HepG2 (cell line): ENCODE data around the gene TGM1. TPM values are rescaled to one million over a fixed set of nuclear protein-coding genes. Genes with fewer than 3 reads are reported as not detected.

Source experiments
- AGO1 ChIP-seq: fragments of 200-400 bp; formaldehyde crosslinking; IDR thresholded peaks from 2 replicates; pipeline ENCODE4 v1.6.1; 2017; ENCODE audit warnings: mild to moderate bottlenecking, low read depth, low read length, moderate library complexity; ENCODE audit not compliant: poor library complexity, severe bottlenecking
- ARHGAP35 ChIP-seq: sonication (generic); formaldehyde crosslinking; IDR thresholded peaks from 2 replicates; pipeline ENCODE4 v1.9.0; 2022; ENCODE audit warnings: mild to moderate bottlenecking, inconsistent platforms, moderate library complexity, missing genetic modification reagents, borderline replicate concordance
- BRCA1 ChIP-seq: sonication (generic); formaldehyde crosslinking; IDR thresholded peaks from 2 replicates; pipeline ENCODE4 v1.4.0; 2020; ENCODE audit warnings: missing genetic modification reagents
- BRF2 ChIP-seq: sonication (generic); formaldehyde crosslinking; IDR thresholded peaks from 2 replicates; pipeline ENCODE4 v1.8.1; 2022; ENCODE audit warnings: mild to moderate bottlenecking, missing genetic modification reagents
- FOXK1 ChIP-seq: sonication (generic); formaldehyde crosslinking; IDR thresholded peaks from 2 replicates; pipeline ENCODE4 v1.4.0; 2020; ENCODE audit warnings: low read depth, missing genetic modification reagents, borderline replicate concordance
- HMGXB3 ChIP-seq: sonication (generic); formaldehyde crosslinking; IDR thresholded peaks from 2 replicates; pipeline ENCODE4 v1.4.0; 2020; ENCODE audit warnings: missing genetic modification reagents, borderline replicate concordance
- MXD1 ChIP-seq: sonication (generic); formaldehyde crosslinking; IDR thresholded peaks from 2 replicates; pipeline ENCODE4 v1.4.0; 2020; ENCODE audit warnings: mild to moderate bottlenecking, missing genetic modification reagents
- PRPF4 ChIP-seq: fragments of 200-400 bp; formaldehyde crosslinking; IDR thresholded peaks from 2 replicates; pipeline ENCODE4 v1.6.1; 2016; ENCODE audit warnings: low read length, low read depth; ENCODE audit not compliant: poor library complexity, severe bottlenecking
- RFX1 ChIP-seq: fragments of 450-650 bp; IDR thresholded peaks from 2 replicates; pipeline ENCODE4 v1.6.1; 2017
- RFXAP ChIP-seq: sonication (generic); formaldehyde crosslinking; IDR thresholded peaks from 2 replicates; pipeline ENCODE4 v1.4.0; 2020; ENCODE audit warnings: missing genetic modification reagents, borderline replicate concordance
- SOX5 ChIP-seq: IDR thresholded peaks from 2 replicates; pipeline ENCODE4 v1.6.1; 2016; ENCODE audit warnings: borderline replicate concordance
- THAP8 ChIP-seq: sonication (generic); formaldehyde crosslinking; IDR thresholded peaks from 2 replicates; pipeline ENCODE4 v1.5.1; 2020; ENCODE audit warnings: missing genetic modification reagents, mild to moderate bottlenecking, borderline replicate concordance
- YY1 ChIP-seq: IDR thresholded peaks from 2 replicates; pipeline ENCODE4 v1.6.1; 2011; ENCODE audit warnings: low read length, low read depth, moderate library complexity, mild to moderate bottlenecking; ENCODE audit not compliant: insufficient read depth, insufficient replicate concordance
- ZFP82 ChIP-seq: sonication (generic); formaldehyde crosslinking; IDR thresholded peaks from 2 replicates; pipeline ENCODE4 v1.5.1; 2020; ENCODE audit warnings: mild to moderate bottlenecking, missing genetic modification reagents, borderline replicate concordance
- ZNF235 ChIP-seq: sonication (generic); formaldehyde crosslinking; IDR thresholded peaks from 2 replicates; pipeline ENCODE4 v1.8.1; 2023; ENCODE audit warnings: mild to moderate bottlenecking, missing genetic modification reagents, borderline replicate concordance
- ZNF264 ChIP-seq: sonication (generic); formaldehyde crosslinking; IDR thresholded peaks from 2 replicates; pipeline ENCODE4 v1.4.0; 2020; ENCODE audit warnings: missing genetic modification reagents
- ZNF335 ChIP-seq: sonication (generic); formaldehyde crosslinking; IDR thresholded peaks from 2 replicates; pipeline ENCODE4 v1.4.0; 2020; ENCODE audit warnings: missing genetic modification reagents
- ZNF496 ChIP-seq: sonication (generic); formaldehyde crosslinking; IDR thresholded peaks from 2 replicates; pipeline ENCODE4 v1.8.1; 2023; ENCODE audit warnings: mild to moderate bottlenecking, moderate library complexity, missing genetic modification reagents; ENCODE audit not compliant: insufficient replicate concordance
- ZNF589 ChIP-seq: sonication (generic); formaldehyde crosslinking; conservative IDR thresholded peaks from 2 replicates; pipeline ENCODE4 v1.8.0; 2022; ENCODE audit warnings: mild to moderate bottlenecking, moderate library complexity, missing genetic modification reagents
- ZNF83 ChIP-seq: sonication (generic); formaldehyde crosslinking; IDR thresholded peaks from 2 replicates; pipeline ENCODE4 v1.4.0; 2020; ENCODE audit warnings: missing genetic modification reagents, mild to moderate bottlenecking, borderline replicate concordance
- polyA plus RNA-seq, 8 experiments: library from polyadenylated mRNA; depleted of rRNA in 3 of 8; stranded (reverse) in 7 of 8; unstranded in 1 of 8; fragments of >200 nt; fragmentation: Illumina TruSeq in 4 of 8; extraction: Trizol in 4 of 8; gene quantifications; 2 replicates each; pipeline versions ENCODE4 v1.2.1 to v1.2.3, GENCODE V29; 2011 to 2016; ENCODE audit warnings: low read depth in 4 of 8, missing spikeins in 1 of 8, mixed read lengths in 1 of 8; ENCODE audit not compliant: insufficient read depth in 1 of 8
- total RNA-seq, 5 experiments: library from RNA; depleted of rRNA; stranded (reverse); fragments of >200 nt; fragmentation: Illumina TruSeq; extraction: Trizol; gene quantifications; 2 replicates each; pipeline ENCODE4 v1.2.3, GENCODE V29; 2016; ENCODE audit warnings: low read depth in 1 of 5

Gene TGM1
- total and polyA plus RNA-seq, 2 of the 13 experiments (the other 11 are each of a cell fraction or from before 2014, with no cell fraction given): 3.2 to 10.6 TPM

GRCh38 chr14:24271134-24271833 is 8.3 kb upstream of the TGM1 start, which contains the start of gene RABGGTA (continued):
- TF ChIP-seq YY1 (peak; percentile 90), BRF2 (CRISPR knock-in tag) (peak; percentile 100), RFX1 (no peak), PRPF4 (no peak), SOX5 (peak; percentile 89), AGO1 (peak; percentile 84), ZNF264 (CRISPR knock-in tag) (peak; percentile 99), FOXK1 (CRISPR knock-in tag) (peak; percentile 87), RFXAP (CRISPR knock-in tag) (peak; percentile 99), ZNF83 (CRISPR knock-in tag) (peak; percentile 97), HMGXB3 (peak; percentile 89), ZNF235 (peak; percentile 100), ARHGAP35 (CRISPR knock-in tag) (peak; percentile 99), ZFP82 (CRISPR knock-in tag) (no peak), ZNF496 (CRISPR knock-in tag) (peak; percentile 72), THAP8 (peak; percentile 88), ZNF589 (CRISPR knock-in tag) (peak; percentile 99), MXD1 (CRISPR knock-in tag) (peak; percentile 100), ZNF335 (peak; percentile 96), BRCA1 (CRISPR knock-in tag) (peak; percentile 98)
